Osteocyte (in vitro differentiated cells): Measurements from ENCODE around the gene GALNT17. TPM values are rescaled to one million over a fixed set of nuclear protein-coding genes. Genes with fewer than 3 reads are reported as not detected.

Source experiments
- DNase-seq: peaks from one replicate; pipeline ENCODE4 v3.0.0; 2021; ENCODE audit warnings: mixed read lengths; ENCODE audit not compliant: unreplicated experiment; ENCODE audit errors: extremely low spot score
- H3K27ac Mint-ChIP-seq: one replicate; pipeline ENCODE4 v1.8.0; 2021; ENCODE audit warnings: mild to moderate bottlenecking, mixed read lengths; ENCODE audit not compliant: unreplicated experiment
- H3K27me3 Mint-ChIP-seq: one replicate; pipeline ENCODE4 v1.8.0; 2021; ENCODE audit warnings: mixed read lengths; ENCODE audit not compliant: unreplicated experiment
- H3K36me3 Mint-ChIP-seq: one replicate; pipeline ENCODE4 v1.8.0; 2021; ENCODE audit warnings: mixed read lengths; ENCODE audit not compliant: unreplicated experiment
- H3K4me1 Mint-ChIP-seq: one replicate; pipeline ENCODE4 v1.8.0; 2021; ENCODE audit warnings: mixed read lengths; ENCODE audit not compliant: unreplicated experiment
- H3K4me3 Mint-ChIP-seq: one replicate; pipeline ENCODE4 v1.8.0; 2021; ENCODE audit warnings: mild to moderate bottlenecking, moderate library complexity, mixed read lengths; ENCODE audit not compliant: unreplicated experiment
- H3K9me3 Mint-ChIP-seq: one replicate; pipeline ENCODE4 v1.8.0; 2021; ENCODE audit warnings: mixed read lengths; ENCODE audit not compliant: unreplicated experiment
- total RNA-seq: library from RNA; stranded (reverse); gene quantifications from 2 replicates; pipeline ENCODE4 v1.2.1, GENCODE V29; 2021
- TF ChIP-seq, protein P1 (sequence below): fragments of 200-600 bp; sonication (generic); IDR thresholded peaks from 2 replicates; pipeline ENCODE4 v1.5.0; 2021; ENCODE audit warnings: antibody characterized with exemption, mild to moderate bottlenecking, moderate library complexity

The GALNT17 gene
- total RNA-seq, 1 donor from 2014 or later: 1.4 TPM

GRCh38 chr7:71132377-71133231, 660 bp downstream of the GALNT17 start:
- peak overlapping the region; percentile 51 for H3K4me3 Mint-ChIP-seq
- no peak overlapping the region for H3K27ac Mint-ChIP-seq

DNA sequence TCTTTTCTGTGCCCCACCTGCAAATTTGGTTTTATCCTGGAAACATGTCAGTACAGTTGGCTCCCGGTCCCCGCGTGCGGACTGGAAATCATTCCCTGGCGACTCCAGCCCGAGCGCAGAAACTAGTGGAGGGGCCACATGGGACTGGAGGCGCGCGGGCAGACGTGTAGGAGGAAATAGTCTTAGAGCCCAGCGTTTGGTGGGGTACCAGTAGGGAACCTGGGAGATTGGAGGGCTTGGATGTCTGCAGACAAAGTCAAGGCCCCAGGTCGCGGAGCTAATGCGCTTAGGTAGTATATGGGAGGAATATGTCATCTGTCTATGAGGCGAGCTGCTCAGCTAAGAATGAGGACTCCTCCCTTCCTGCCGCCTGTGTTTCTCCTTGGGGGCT, 1.3 kb downstream of the GALNT17 start:
- TF ChIP-seq, protein P1, sequence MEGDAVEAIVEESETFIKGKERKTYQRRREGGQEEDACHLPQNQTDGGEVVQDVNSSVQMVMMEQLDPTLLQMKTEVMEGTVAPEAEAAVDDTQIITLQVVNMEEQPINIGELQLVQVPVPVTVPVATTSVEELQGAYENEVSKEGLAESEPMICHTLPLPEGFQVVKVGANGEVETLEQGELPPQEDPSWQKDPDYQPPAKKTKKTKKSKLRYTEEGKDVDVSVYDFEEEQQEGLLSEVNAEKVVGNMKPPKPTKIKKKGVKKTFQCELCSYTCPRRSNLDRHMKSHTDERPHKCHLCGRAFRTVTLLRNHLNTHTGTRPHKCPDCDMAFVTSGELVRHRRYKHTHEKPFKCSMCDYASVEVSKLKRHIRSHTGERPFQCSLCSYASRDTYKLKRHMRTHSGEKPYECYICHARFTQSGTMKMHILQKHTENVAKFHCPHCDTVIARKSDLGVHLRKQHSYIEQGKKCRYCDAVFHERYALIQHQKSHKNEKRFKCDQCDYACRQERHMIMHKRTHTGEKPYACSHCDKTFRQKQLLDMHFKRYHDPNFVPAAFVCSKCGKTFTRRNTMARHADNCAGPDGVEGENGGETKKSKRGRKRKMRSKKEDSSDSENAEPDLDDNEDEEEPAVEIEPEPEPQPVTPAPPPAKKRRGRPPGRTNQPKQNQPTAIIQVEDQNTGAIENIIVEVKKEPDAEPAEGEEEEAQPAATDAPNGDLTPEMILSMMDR: no peak
- Mint-ChIP-seq H3K36me3 (no peaks in the 10 kb centered on the region), H3K27me3 (peaks cover 29% of the 10 kb centered on the region), H3K4me1 (peaks cover 2% of the 10 kb centered on the region), H3K27ac (no peak overlapping the region), H3K9me3 (no peaks in the 10 kb centered on the region), H3K4me3 (peak overlapping the region; percentile 50)
- no peak for DNase-seq

More at GRCh38 chr7:71132377-71133231, 660 bp downstream of the GALNT17 start:
- TF ChIP-seq, protein P1: no peak
- DNase-seq: no peak
- peaks cover 2% of the 10 kb centered on the region for H3K4me1 Mint-ChIP-seq
- no peaks in the 10 kb centered on the region for H3K36me3 Mint-ChIP-seq
- H3K9me3 Mint-ChIP-seq: no peaks in the 10 kb centered on the region
- H3K27me3 Mint-ChIP-seq: peaks cover 29% of the 10 kb centered on the region

DNA sequence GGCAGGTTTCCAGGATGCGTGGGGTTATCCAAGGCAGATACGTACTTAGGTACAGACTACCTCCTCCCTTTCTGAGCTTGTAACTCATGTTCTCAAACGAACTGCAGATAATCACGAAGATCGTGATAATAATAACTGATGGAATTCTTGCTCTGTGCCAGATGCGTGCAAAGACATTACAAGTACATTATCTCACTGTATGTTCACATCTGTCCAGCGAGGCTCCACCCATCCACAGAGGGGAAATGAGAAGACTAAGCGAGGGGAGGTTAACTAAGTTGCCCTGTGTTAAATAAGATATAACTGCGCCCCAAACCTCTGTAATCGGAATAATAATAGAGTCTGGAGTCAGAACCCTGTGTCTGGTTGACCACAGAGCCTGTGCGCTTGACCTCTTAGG, 1.9 kb downstream of the GALNT17 start:
- H3K4me3 Mint-ChIP-seq: no peak overlapping the region
- peaks cover under 1% of the 10 kb centered on the region for H3K9me3 Mint-ChIP-seq
- peaks cover 2% of the 10 kb centered on the region for H3K4me1 Mint-ChIP-seq
- peaks cover 29% of the 10 kb centered on the region for H3K27me3 Mint-ChIP-seq
- no peak overlapping the region for H3K27ac Mint-ChIP-seq
- H3K36me3 Mint-ChIP-seq: no peaks in the 10 kb centered on the region
- no peak for DNase-seq
- TF ChIP-seq, protein P1: no peak

- peaks cover 2% of the 10 kb centered on the region for H3K4me1 Mint-ChIP-seq
- TF ChIP-seq, protein P1: no peak
- H3K27ac Mint-ChIP-seq: no peak overlapping the region
- DNase-seq: no peak
- H3K27me3 Mint-ChIP-seq: peaks cover 22% of the 10 kb centered on the region
- H3K36me3 Mint-ChIP-seq: no peaks in the 10 kb centered on the region
- H3K9me3 Mint-ChIP-seq: peaks cover 7% of the 10 kb centered on the region
- H3K4me3 Mint-ChIP-seq: no peak overlapping the region
Observed at GRCh38 chr7:71135116-71135515, 3.2 kb downstream of the GALNT17 start.

GRCh38 chr7:71135663-71136062, 3.7 kb downstream of the GALNT17 start:
- Mint-ChIP-seq H3K36me3 (no peaks in the 10 kb centered on the region), H3K9me3 (peaks cover 7% of the 10 kb centered on the region), H3K27me3 (peaks cover 18% of the 10 kb centered on the region), H3K4me1 (peaks cover 2% of the 10 kb centered on the region), H3K27ac (no peak overlapping the region), H3K4me3 (no peak overlapping the region)
- TF ChIP-seq, protein P1: no peak
- no peak for DNase-seq
